Measurements from ENCODE around the gene MAPKBP1. TPM values are rescaled to one million over a fixed set of nuclear protein-coding genes. Genes with fewer than 3 reads are reported as not detected.

MAPKBP1 gene
- polyA plus RNA-seq, 1 donor from 2014 or later, result 30.3 TPM

DNA sequence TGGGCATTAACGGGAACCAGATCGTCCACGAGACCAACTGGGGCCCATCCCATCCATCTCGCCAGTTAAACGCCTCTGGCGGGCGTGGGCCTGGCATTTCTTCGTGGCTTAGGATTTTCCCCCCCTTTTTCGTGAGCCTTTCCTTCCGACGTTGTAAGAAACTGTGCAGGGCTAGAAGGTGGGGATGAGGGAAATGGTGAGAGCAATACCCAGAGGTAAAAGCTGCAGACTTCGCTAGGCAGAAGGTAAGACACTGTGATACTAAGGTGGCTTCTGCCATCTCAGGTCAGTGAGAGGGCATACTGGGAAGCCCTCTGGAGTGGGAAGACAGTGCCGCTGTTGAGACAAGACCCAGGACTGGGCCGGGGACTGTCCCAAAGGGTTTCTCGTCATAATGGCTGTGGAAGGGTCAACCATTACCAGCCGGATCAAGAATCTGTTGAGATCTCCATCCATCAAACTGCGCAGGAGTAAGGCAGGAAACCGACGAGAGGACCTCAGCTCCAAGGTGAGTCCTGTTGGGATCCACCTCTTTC, 666 bp downstream of the MAPKBP1 start:
- TF ChIP-seq EZH2 (IDR thresholded peaks at IDR 0.05; ENCODE audit: borderline replicate concordance, insufficient read depth, low read length, poor library complexity, severe bottlenecking), result no peak
- TF ChIP-seq RAD21 (conservative IDR thresholded peaks at IDR 0.05), result no peak
- no peak for TF ChIP-seq SMC3 (conservative IDR thresholded peaks at IDR 0.05; ENCODE audit: poor library complexity)
- TF ChIP-seq, protein P1, sequence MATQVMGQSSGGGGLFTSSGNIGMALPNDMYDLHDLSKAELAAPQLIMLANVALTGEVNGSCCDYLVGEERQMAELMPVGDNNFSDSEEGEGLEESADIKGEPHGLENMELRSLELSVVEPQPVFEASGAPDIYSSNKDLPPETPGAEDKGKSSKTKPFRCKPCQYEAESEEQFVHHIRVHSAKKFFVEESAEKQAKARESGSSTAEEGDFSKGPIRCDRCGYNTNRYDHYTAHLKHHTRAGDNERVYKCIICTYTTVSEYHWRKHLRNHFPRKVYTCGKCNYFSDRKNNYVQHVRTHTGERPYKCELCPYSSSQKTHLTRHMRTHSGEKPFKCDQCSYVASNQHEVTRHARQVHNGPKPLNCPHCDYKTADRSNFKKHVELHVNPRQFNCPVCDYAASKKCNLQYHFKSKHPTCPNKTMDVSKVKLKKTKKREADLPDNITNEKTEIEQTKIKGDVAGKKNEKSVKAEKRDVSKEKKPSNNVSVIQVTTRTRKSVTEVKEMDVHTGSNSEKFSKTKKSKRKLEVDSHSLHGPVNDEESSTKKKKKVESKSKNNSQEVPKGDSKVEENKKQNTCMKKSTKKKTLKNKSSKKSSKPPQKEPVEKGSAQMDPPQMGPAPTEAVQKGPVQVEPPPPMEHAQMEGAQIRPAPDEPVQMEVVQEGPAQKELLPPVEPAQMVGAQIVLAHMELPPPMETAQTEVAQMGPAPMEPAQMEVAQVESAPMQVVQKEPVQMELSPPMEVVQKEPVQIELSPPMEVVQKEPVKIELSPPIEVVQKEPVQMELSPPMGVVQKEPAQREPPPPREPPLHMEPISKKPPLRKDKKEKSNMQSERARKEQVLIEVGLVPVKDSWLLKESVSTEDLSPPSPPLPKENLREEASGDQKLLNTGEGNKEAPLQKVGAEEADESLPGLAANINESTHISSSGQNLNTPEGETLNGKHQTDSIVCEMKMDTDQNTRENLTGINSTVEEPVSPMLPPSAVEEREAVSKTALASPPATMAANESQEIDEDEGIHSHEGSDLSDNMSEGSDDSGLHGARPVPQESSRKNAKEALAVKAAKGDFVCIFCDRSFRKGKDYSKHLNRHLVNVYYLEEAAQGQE (IDR thresholded peaks at IDR 0.05; ENCODE audit: borderline replicate concordance), result no peak
- TF ChIP-seq EP300 (conservative IDR thresholded peaks at IDR 0.05; ENCODE audit: poor library complexity, severe bottlenecking), result no peak
- TF ChIP-seq POLR2AphosphoS5 (IDR thresholded peaks at IDR 0.05), result no peak
- TF ChIP-seq, protein P2, sequence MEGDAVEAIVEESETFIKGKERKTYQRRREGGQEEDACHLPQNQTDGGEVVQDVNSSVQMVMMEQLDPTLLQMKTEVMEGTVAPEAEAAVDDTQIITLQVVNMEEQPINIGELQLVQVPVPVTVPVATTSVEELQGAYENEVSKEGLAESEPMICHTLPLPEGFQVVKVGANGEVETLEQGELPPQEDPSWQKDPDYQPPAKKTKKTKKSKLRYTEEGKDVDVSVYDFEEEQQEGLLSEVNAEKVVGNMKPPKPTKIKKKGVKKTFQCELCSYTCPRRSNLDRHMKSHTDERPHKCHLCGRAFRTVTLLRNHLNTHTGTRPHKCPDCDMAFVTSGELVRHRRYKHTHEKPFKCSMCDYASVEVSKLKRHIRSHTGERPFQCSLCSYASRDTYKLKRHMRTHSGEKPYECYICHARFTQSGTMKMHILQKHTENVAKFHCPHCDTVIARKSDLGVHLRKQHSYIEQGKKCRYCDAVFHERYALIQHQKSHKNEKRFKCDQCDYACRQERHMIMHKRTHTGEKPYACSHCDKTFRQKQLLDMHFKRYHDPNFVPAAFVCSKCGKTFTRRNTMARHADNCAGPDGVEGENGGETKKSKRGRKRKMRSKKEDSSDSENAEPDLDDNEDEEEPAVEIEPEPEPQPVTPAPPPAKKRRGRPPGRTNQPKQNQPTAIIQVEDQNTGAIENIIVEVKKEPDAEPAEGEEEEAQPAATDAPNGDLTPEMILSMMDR (IDR thresholded peaks at IDR 0.05; ENCODE audit: poor library complexity, severe bottlenecking), result no peak
- TF ChIP-seq TAF1 (IDR thresholded peaks at IDR 0.05; ENCODE audit: low read depth), result no peak
- no peak for TF ChIP-seq MXI1 (conservative IDR thresholded peaks at IDR 0.05; ENCODE audit: poor library complexity, severe bottlenecking)
- Histone ChIP-seq H3K36me3 (ENCODE audit: insufficient read depth, low read length) (no peaks in the 10 kb centered on the region), H3K79me2 (replicated peaks; ENCODE audit: insufficient read depth, low read length) (peaks cover 30% of the 10 kb centered on the region), H3K27ac (ENCODE audit: low read length) (peak overlapping the region; percentile 83), H4K20me1 (ENCODE audit: insufficient read depth) (no peaks in the 10 kb centered on the region), H3K9me3 (ENCODE audit: low read length) (no peaks in the 10 kb centered on the region), H3K4me3 (ENCODE audit: low read length) (peak overlapping the region; percentile 81), H3F3A (ENCODE audit: insufficient read depth, low read length, poor library complexity, severe bottlenecking) (peaks cover 11% of the 10 kb centered on the region), H3K9ac (ENCODE audit: low read length) (peak overlapping the region; percentile 86), H3K9me2 (ENCODE audit: insufficient read depth, low read length) (no peaks in the 10 kb centered on the region), H3K4me2 (ENCODE audit: low read length) (peak overlapping the region; percentile 91), H2AFZ (ENCODE audit: low read depth, low read length) (peak overlapping the region; percentile 37), H3K27me3 (ENCODE audit: insufficient read depth, low read depth, low read length) (no peaks in the 10 kb centered on the region)

DNA sequence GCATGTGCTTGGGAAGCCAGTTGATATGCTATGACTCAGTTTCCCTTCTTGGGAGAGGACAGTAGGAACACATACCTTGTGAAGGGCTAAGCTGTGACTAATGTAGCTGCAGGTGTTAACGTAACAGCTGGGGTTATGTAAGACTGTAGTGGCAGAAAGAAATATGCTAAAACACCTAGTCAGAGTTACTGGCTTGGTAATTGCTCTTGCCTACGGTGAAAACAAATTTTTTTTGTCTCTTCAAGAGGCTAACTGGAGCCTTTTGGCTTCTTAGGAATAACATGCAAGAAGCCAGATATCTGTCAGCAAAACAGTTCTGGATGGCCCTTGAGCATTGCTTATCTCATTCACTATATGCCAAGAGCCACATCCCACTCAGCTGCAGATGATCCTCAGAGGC, 1.4 kb downstream of the MAPKBP1 start:
- peak overlapping the region; percentile 81 for H3K4me3 ChIP-seq (ENCODE audit: low read length)
- no peaks in the 10 kb centered on the region for H4K20me1 ChIP-seq (ENCODE audit: insufficient read depth)
- TF ChIP-seq RAD21 (conservative IDR thresholded peaks at IDR 0.05) (no peak), TAF1 (IDR thresholded peaks at IDR 0.05; ENCODE audit: low read depth) (no peak), EP300 (conservative IDR thresholded peaks at IDR 0.05; ENCODE audit: poor library complexity, severe bottlenecking) (no peak), MXI1 (conservative IDR thresholded peaks at IDR 0.05; ENCODE audit: poor library complexity, severe bottlenecking) (no peak), EZH2 (IDR thresholded peaks at IDR 0.05; ENCODE audit: borderline replicate concordance, insufficient read depth, low read length, poor library complexity, severe bottlenecking) (no peak), SMC3 (conservative IDR thresholded peaks at IDR 0.05; ENCODE audit: poor library complexity) (no peak), POLR2AphosphoS5 (IDR thresholded peaks at IDR 0.05) (no peak)
- TF ChIP-seq, protein P2 (IDR thresholded peaks at IDR 0.05; ENCODE audit: poor library complexity, severe bottlenecking), result no peak
- TF ChIP-seq, protein P1 (IDR thresholded peaks at IDR 0.05; ENCODE audit: borderline replicate concordance), result no peak
- no peak overlapping the region for H2AFZ ChIP-seq (ENCODE audit: low read depth, low read length)
- no peaks in the 10 kb centered on the region for H3K36me3 ChIP-seq (ENCODE audit: insufficient read depth, low read length)
- peak overlapping the region; percentile 83 for H3K27ac ChIP-seq (ENCODE audit: low read length)
- peak overlapping the region; percentile 91 for H3K4me2 ChIP-seq (ENCODE audit: low read length)
- peaks cover 11% of the 10 kb centered on the region for H3F3A ChIP-seq (ENCODE audit: insufficient read depth, low read length, poor library complexity, severe bottlenecking)
- H3K79me2 ChIP-seq (replicated peaks; ENCODE audit: insufficient read depth, low read length), result peaks cover 30% of the 10 kb centered on the region
- H3K27me3 ChIP-seq (ENCODE audit: insufficient read depth, low read depth, low read length), result no peaks in the 10 kb centered on the region
- H3K9me2 ChIP-seq (ENCODE audit: insufficient read depth, low read length), result no peaks in the 10 kb centered on the region
- no peaks in the 10 kb centered on the region for H3K9me3 ChIP-seq (ENCODE audit: low read length)
- peak overlapping the region; percentile 86 for H3K9ac ChIP-seq (ENCODE audit: low read length)

Data from neural cell (in vitro differentiated cells).